HepG2 (cell line): ENCODE measurements around the gene CES3. TPM values are rescaled to one million over a fixed set of nuclear protein-coding genes. Genes with fewer than 3 reads are reported as not detected.

Source experiments
- ATAC-seq: fragments of 200-7000 bp; cut with Tn5 transposase; 3 replicates; pipeline ENCODE4 v1.9.1; 2020; ENCODE audit warnings: mild to moderate bottlenecking, moderate library complexity
- BruUV-seq: library from RNA; stranded (reverse); fragments of 400-500 nt; replicated peaks from 2 replicates; lab custom pipeline; 2021; lab: Mats Ljungman, UMichigan
- CTCF ChIA-PET: fragments of 300-600 bp; formaldehyde crosslinking; extraction: SDS; loops from one replicate; lab custom pipeline; 2021; ENCODE audit warnings: low total read pairs, inconsistent platforms, low intra/inter-chr PET ratio; lab: Yijun Ruan, JAX
- POLR2A ChIA-PET: fragments of 350-600 bp; sonication (Branson Sonifier 250); formaldehyde crosslinking; loops from one replicate; lab custom pipeline; 2020; ENCODE audit warnings: antibody characterized with exemption, inconsistent platforms; lab: Yijun Ruan, JAX
- DNase-seq: peaks from one replicate; pipeline ENCODE4 v3.0.0-alpha.2; 2015; ENCODE audit warnings: low spot score
- FAIRE-seq: peaks from 3 replicates; lab custom pipeline; 2011; peaks lifted over from hg19 to GRCh38; lab: Jason Lieb, UNC
- H2AFZ ChIP-seq: one replicate; pipeline ENCODE4 v1.6.1; 2011; ENCODE audit warnings: low read length, inconsistent platforms
- H3K27ac ChIP-seq: fragments of 300-600 bp; 3 replicates; pipeline ENCODE4 v1.8.0; 2011; ENCODE audit warnings: mixed run types, mild to moderate bottlenecking, mixed read lengths, low read length, inconsistent platforms; ENCODE audit not compliant: insufficient read depth; ENCODE audit errors: extremely low read length
- H3K27me3 ChIP-seq, 2 experiments: fragments of 200-600 bp in 1 of 2; 2 replicates in 1 of 2; 3 replicates in 1 of 2; pipeline versions ENCODE4 v1.6.0 to v1.8.0; 2011; ENCODE audit warnings: low read length in 2 of 2, mild to moderate bottlenecking in 2 of 2, moderate library complexity in 2 of 2, inconsistent platforms in 1 of 2; ENCODE audit not compliant: insufficient read depth in 2 of 2, control insufficient read depth in 1 of 2
- H3K36me3 ChIP-seq, 2 experiments: fragments of 200-600 bp in 1 of 2; replicated peaks in 1 of 2; 2 replicates in 1 of 2; 3 replicates in 1 of 2; pipeline versions ENCODE4 v1.5.1 to v1.8.0; 2011; ENCODE audit warnings: low read length in 2 of 2, inconsistent platforms in 1 of 2; ENCODE audit not compliant: insufficient read depth in 2 of 2, control insufficient read depth in 1 of 2
- H3K4me1 ChIP-seq: 2 replicates; pipeline ENCODE4 v1.5.1; 2012; ENCODE audit warnings: low read length, inconsistent platforms; ENCODE audit not compliant: insufficient read depth
- H3K4me2 ChIP-seq: 2 replicates; pipeline ENCODE4 v1.6.0; 2011; ENCODE audit warnings: low read depth, low read length, inconsistent platforms
- H3K4me3 ChIP-seq, 3 experiments: fragments of 200-600 bp in 1 of 3; sonication (generic), shearing (Covaris generic) in 1 of 3; replicated peaks in 1 of 3; 2 replicates each; pipeline ENCODE4 v1.5.1; 2011 to 2016; ENCODE audit warnings: low read length in 3 of 3, inconsistent platforms in 2 of 3, low read depth in 2 of 3, mild to moderate bottlenecking in 2 of 3, control low read depth in 1 of 3, mixed read lengths in 1 of 3; ENCODE audit not compliant: insufficient read depth in 1 of 3
- H3K79me2 ChIP-seq: one replicate; pipeline ENCODE4 v1.6.1; 2011; ENCODE audit warnings: low read length, inconsistent platforms; ENCODE audit not compliant: insufficient read depth
- H3K9ac ChIP-seq: 2 replicates; pipeline ENCODE4 v1.6.0; 2011; ENCODE audit warnings: mild to moderate bottlenecking, low read depth, low read length, inconsistent platforms; ENCODE audit not compliant: insufficient read depth
- H3K9me3 ChIP-seq: 2 replicates; pipeline ENCODE4 v1.5.1; 2012; ENCODE audit warnings: mild to moderate bottlenecking, low read length
- H4K20me1 ChIP-seq: 2 replicates; pipeline ENCODE4 v1.6.0; 2011; ENCODE audit warnings: inconsistent platforms, mild to moderate bottlenecking, low read length, moderate library complexity; ENCODE audit not compliant: insufficient read depth
- EHMT2 ChIP-seq: fragments of 200-600 bp; sonication (generic); IDR thresholded peaks from 2 replicates; pipeline ENCODE4 v1.7.0; 2017; ENCODE audit warnings: antibody characterized with exemption, low read depth, low read length, borderline replicate concordance
- MZF1 ChIP-seq: sonication (generic); formaldehyde crosslinking; IDR thresholded peaks from 2 replicates; pipeline ENCODE4 v1.8.1; 2023; ENCODE audit warnings: mild to moderate bottlenecking, missing genetic modification reagents, borderline replicate concordance
- NKX3-1 ChIP-seq: sonication (generic); formaldehyde crosslinking; IDR thresholded peaks from 2 replicates; pipeline ENCODE4 v1.5.0; 2020; ENCODE audit warnings: missing genetic modification reagents
- SP4 ChIP-seq: sonication (generic); formaldehyde crosslinking; IDR thresholded peaks from 2 replicates; pipeline ENCODE4 v1.8.1; 2023; ENCODE audit warnings: mild to moderate bottlenecking, missing genetic modification reagents
- SSRP1 ChIP-seq: IDR thresholded peaks from 2 replicates; pipeline ENCODE4 v1.6.1; 2016; ENCODE audit warnings: control low read depth
- TEAD3 ChIP-seq: optimal IDR thresholded peaks from 2 replicates; pipeline ENCODE3; 2016; ENCODE audit warnings: borderline replicate concordance
- TRAFD1 ChIP-seq: sonication (generic); formaldehyde crosslinking; IDR thresholded peaks from 2 replicates; pipeline ENCODE4 v1.5.1; 2020; ENCODE audit warnings: missing genetic modification reagents, mild to moderate bottlenecking, borderline replicate concordance
- ZNF430 ChIP-seq: sonication (generic); formaldehyde crosslinking; IDR thresholded peaks from 2 replicates; pipeline ENCODE4 v1.9.0; 2021; ENCODE audit warnings: mild to moderate bottlenecking, missing genetic modification reagents
- ZNF468 ChIP-seq: sonication (generic); formaldehyde crosslinking; IDR thresholded peaks from 2 replicates; pipeline ENCODE4 v1.8.0; 2022; ENCODE audit warnings: mild to moderate bottlenecking, moderate library complexity, missing genetic modification reagents
- ZNF616 ChIP-seq: sonication (generic); formaldehyde crosslinking; IDR thresholded peaks from 2 replicates; pipeline ENCODE4 v1.5.0; 2020; ENCODE audit warnings: low read depth, mild to moderate bottlenecking, missing genetic modification reagents
- ZSCAN25 ChIP-seq: sonication (generic); formaldehyde crosslinking; IDR thresholded peaks from 2 replicates; pipeline ENCODE4 v1.8.0; 2022; ENCODE audit warnings: mild to moderate bottlenecking, missing genetic modification reagents
- WGBS: methylation state at CpG from one replicate; pipeline ENCODE4 v1.1.6; 2017; ENCODE audit warnings: low lambda C conversion rate; 5-methylcytosine and 5-hydroxymethylcytosine counted together
- in situ Hi-C: cut with HindIII; loops from 2 replicates; pipeline ENCODE4 v1.10.0; 2017; ENCODE audit warnings: low pct_unique_long_range_greater_than_20kb; ENCODE audit not compliant: extremely low pct_ligation_motif_present
- intact Hi-C: fragments of 100-400 bp; cut with micrococcal nuclease; formaldehyde crosslinking; loops from one replicate; pipeline ENCODE4 v1.10.0; 2022; ENCODE audit not compliant: unreplicated experiment
- polyA plus RNA-seq, 8 experiments: library from polyadenylated mRNA; depleted of rRNA in 3 of 8; stranded (reverse) in 7 of 8; unstranded in 1 of 8; fragments of >200 nt; fragmentation: Illumina TruSeq in 4 of 8; extraction: Trizol in 4 of 8; gene quantifications; 2 replicates each; pipeline versions ENCODE4 v1.2.1 to v1.2.3, GENCODE V29; 2011 to 2016; ENCODE audit warnings: low read depth in 4 of 8, missing spikeins in 1 of 8, mixed read lengths in 1 of 8; ENCODE audit not compliant: insufficient read depth in 1 of 8
- total RNA-seq, 5 experiments: library from RNA; depleted of rRNA; stranded (reverse); fragments of >200 nt; fragmentation: Illumina TruSeq; extraction: Trizol; gene quantifications; 2 replicates each; pipeline ENCODE4 v1.2.3, GENCODE V29; 2016; ENCODE audit warnings: low read depth in 1 of 5

CES3 gene
- total and polyA plus RNA-seq, 2 of the 13 experiments (the other 11 are each of a cell fraction or from before 2014, with no cell fraction given), result 6.6 to 17.4 TPM

DNA sequence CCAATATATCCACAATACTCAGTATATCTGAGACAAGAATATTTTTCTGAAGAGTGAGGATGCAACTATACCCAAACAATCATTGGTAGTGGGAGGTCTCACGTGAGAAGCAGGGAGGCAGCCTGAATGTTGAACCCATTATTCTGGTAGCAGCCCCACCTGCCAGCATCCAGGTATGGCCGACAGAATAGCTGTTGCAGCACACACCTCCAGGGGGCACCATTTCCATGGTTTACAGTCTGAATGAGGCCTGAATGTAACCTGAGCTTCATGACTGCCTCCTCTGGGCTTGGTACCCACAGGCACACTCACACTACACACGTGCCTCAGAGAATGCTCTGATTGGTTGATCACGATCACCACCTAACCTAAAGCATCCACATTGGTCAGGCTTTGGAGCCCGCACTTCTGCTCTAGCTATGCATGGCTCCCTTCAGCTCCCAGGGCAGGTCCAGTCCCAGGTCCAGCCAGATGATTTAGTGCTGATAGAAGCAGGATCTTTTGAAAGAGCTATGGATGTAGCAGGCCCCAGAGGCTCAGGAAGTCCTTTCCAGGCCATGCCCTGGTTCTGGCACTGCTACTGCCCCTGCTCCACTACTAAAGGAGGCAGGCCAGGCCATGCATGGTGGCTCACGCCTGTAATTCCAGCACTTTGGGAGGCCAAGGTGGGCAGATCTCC lies 56.9 kb downstream of the CES3 start (continued):
- TF ChIP-seq NKX3-1 (CRISPR knock-in tag) (no peak), SP4 (CRISPR knock-in tag) (peak; percentile 75; the same call in 1 of the 2 replicates), EHMT2 (no peak), ZSCAN25 (CRISPR knock-in tag) (no peak), TRAFD1 (CRISPR knock-in tag) (no peak), ZNF616 (CRISPR knock-in tag) (no peak), ZNF468 (no peak), ZNF430 (CRISPR knock-in tag) (0 out of 2 replicates have a peak, but pooled peaks have one; percentile 67), MZF1 (CRISPR knock-in tag) (no peak)
- TF ChIP-seq, all 625 proteins: peak for 184

GRCh38 chr16:67019171-67019570 lies 58.1 kb downstream of the CES3 start:
- intact Hi-C loops, result loop anchor here (2.0 to 10.0 kb wide), 2 partner anchors 64 to 90 kb away; partner anchors contain the start of gene PHAF1
- POLR2A ChIA-PET, result interaction anchor here (0.9 to 1.9 kb wide), 3 partner anchors 11 to 166 kb away, joined by 4 to 12 read pairs (median 8); no protein-coding TSS in a partner anchor

More at GRCh38 chr16:67019171-67019570, 58.1 kb downstream of the CES3 start:
- no peaks in the 10 kb centered on the region for H3K79me2 ChIP-seq
- TF ChIP-seq TEAD3 (CRISPR knock-in tag) (peak; percentile 6), SSRP1 (CRISPR knock-in tag) (no peak)
- CTCF ChIA-PET, result interaction anchor here (0.6 to 1.2 kb wide), 2 partner anchors 37 to 136 kb away, joined by 3 read pairs; no protein-coding TSS in a partner anchor
- H3K9me3 ChIP-seq, result no peaks in the 10 kb centered on the region
- peaks cover 8 to 14% of the 10 kb centered on the region in 2 experiments; a peak in 4 of 5 replicates for H3K27me3 ChIP-seq
- no peak overlapping the region for H2AFZ ChIP-seq
- ATAC-seq (no peak), DNase-seq (no peak), FAIRE-seq (no peak)
- peaks cover 53% of the 10 kb centered on the region for H3K4me1 ChIP-seq
- no peak overlapping the region for H3K4me2 ChIP-seq
- BruUV-seq, result no TSS peak
- no peaks in the 10 kb centered on the region for H3K36me3 ChIP-seq
- no peak overlapping the region for H3K27ac ChIP-seq
- no peaks in the 10 kb centered on the region for H4K20me1 ChIP-seq
- WGBS, result 25% methylated on average over 8 of the region's 8 CpGs
- in situ Hi-C loops, result loop anchor here (5.0 kb wide), 1 partner anchor 138 kb away; the partner anchor contains the start of genes FBXL8 and TRADD
- H3K9ac ChIP-seq, result no peak overlapping the region
- H3K4me3 ChIP-seq, result no peak overlapping the region
